Urinary bladder (tissue), 4 donors: ENCODE measurements around the gene KRT84. TPM values are rescaled to one million over a fixed set of nuclear protein-coding genes. Genes with fewer than 3 reads are reported as not detected.

Experiments used
- DNase-seq: peaks from one replicate; pipeline ENCODE4 v3.0.0-alpha.2; 2015; ENCODE audit errors: extremely low spot score
- H3K27ac ChIP-seq: one replicate; pipeline ENCODE4 v1.5.1; 2013; ENCODE audit warnings: low read depth, mild to moderate bottlenecking, moderate library complexity
- H3K36me3 ChIP-seq: one replicate; pipeline ENCODE4 v1.6.1; 2013; ENCODE audit warnings: mild to moderate bottlenecking, moderate library complexity; ENCODE audit not compliant: insufficient read depth
- H3K4me1 ChIP-seq: one replicate; pipeline ENCODE4 v1.6.1; 2013; ENCODE audit warnings: mild to moderate bottlenecking, moderate library complexity; ENCODE audit not compliant: insufficient read depth
- H3K4me3 ChIP-seq: one replicate; pipeline ENCODE4 v1.5.1; 2013; ENCODE audit warnings: low read depth, low read length
- WGBS: extraction: QIAGEN DNeasy Blood & Tissue Kit; methylation state at CpG from one replicate; pipeline ENCODE4 v1.1.7; 2013; 5-methylcytosine and 5-hydroxymethylcytosine counted together
- polyA plus RNA-seq: library from polyadenylated mRNA; stranded (reverse); fragments of 200-250 nt; gene quantifications from one replicate; pipeline ENCODE4 v1.2.3, GENCODE V29; 2013
- total RNA-seq: library from RNA; depleted of rRNA; stranded (reverse); fragments of >200 nt; gene quantifications from one replicate; pipeline ENCODE4 v1.2.3, GENCODE V29; 2014
- donor health status: healthy with polysubstance abuse.
- donor health status: healthy.

Gene KRT84
- total and polyA plus RNA-seq, 2 donors, result not detected

DNA sequence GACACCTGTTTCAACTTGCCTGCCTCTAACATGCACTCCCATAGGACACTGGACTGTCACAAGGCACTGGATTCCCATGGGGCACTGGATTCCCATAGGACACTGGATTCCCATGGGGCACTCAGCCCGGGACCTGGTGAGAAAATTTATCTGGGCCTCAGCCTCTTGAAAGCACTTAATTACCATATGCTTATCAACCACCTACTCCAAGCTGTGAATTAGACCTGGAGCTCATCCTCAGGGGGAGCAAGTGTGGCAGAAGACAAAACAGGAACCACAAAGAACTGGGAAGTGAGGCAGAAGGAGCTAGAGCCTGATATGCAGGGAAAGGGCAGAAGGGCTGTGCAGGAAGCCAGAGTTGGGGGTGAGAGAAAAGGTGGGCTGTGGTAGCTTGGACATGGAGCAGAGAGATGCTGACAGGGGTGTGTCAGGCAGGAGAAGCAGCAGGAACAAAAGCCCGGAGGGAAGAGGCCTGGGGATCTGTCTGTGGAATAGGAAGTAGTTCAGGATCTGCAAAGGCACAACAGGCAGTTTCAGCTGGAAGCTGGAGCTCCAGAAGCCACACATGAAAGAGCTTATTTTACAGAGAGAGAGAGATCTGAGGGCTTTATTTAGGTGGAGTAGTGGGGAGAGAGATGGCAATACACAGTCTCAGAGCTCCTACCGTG lies 17.6 kb upstream of the KRT84 start:
- no peaks in the 10 kb centered on the region for H3K4me1 ChIP-seq
- no peaks in the 10 kb centered on the region for H3K36me3 ChIP-seq
- no peak overlapping the region for H3K27ac ChIP-seq
- 73% methylated on average over 3 of the region's 3 CpGs for WGBS
- no peak for DNase-seq
- no peak overlapping the region for H3K4me3 ChIP-seq

- Histone ChIP-seq H3K4me1 (no peaks in the 10 kb centered on the region), H3K27ac (no peak overlapping the region), H3K36me3 (no peaks in the 10 kb centered on the region), H3K4me3 (no peak overlapping the region)
- no peak for DNase-seq
- 96% methylated on average over 2 of the region's 2 CpGs for WGBS
Observed at GRCh38 chr12:52402377-52402776, 16.9 kb upstream of the KRT84 start.

DNA sequence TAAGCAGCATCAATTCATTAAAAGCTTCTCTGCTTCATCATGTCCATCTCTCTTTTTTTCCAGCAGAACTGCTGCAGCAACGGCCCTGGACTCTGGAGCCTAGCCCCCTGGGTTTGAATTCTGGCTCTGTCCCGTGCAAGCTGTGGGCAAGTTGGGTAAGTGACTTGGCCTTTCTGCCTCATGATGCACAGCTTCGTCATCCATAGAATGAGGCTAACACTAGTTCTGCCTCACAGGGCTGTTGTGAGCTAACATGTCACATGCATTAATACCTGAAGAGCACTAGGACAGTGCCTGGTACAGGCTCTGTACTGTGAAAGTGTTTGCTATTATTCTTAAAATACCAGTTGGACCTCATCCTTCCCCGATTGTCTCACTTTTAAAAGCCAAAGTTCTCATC lies 16.5 kb upstream of the KRT84 start:
- H3K4me3 ChIP-seq, result no peak overlapping the region
- H3K27ac ChIP-seq, result no peak overlapping the region
- 86% methylated on average over 4 of the region's 4 CpGs for WGBS
- H3K36me3 ChIP-seq, result no peaks in the 10 kb centered on the region
- no peaks in the 10 kb centered on the region for H3K4me1 ChIP-seq
- DNase-seq, result no peak

DNA sequence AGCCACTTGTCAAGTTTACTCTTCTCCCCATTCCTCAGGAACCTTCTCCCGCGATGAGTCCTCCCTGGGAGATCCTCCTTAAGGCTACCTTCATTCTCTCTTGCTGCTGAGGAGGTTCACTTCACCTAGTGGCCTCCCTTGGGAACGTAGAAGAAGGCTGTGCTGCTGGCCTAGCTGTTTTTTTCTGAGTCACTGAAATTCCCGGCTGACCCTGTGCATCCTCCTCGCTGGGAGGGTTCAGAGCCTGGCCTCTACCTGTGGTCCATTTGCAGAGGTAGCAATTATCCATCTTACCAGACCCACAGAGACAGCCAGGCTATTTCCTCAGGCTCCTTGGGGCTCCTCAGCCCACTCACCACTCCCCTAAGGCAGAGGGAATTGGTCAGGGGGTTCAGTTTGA lies 16.1 kb upstream of the KRT84 start:
- Histone ChIP-seq H3K27ac (no peak overlapping the region), H3K4me1 (no peaks in the 10 kb centered on the region), H3K4me3 (no peak overlapping the region), H3K36me3 (no peaks in the 10 kb centered on the region)
- no peak for DNase-seq
- 86% methylated on average over 5 of the region's 5 CpGs for WGBS

DNA sequence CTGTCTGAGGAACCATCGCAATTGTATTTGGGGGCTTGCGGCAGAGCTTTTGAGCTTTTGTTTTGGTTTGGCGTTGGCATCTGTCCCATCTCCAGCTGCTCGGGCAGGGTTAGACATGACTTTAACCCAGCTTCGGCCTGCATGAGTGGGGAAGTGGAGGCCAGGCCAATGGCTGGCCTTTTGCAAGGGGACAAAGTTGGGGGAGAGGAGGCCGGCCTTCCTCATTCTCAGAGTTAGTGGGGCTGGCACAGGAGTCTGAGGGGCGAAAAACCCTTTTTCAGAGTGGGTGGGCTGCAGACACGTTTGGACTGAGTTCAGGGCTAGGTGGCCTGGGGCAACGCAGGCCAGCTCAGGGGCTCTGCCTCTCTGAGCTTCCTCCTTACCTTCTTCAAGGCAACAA lies 15.5 kb upstream of the KRT84 start:
- DNase-seq, result no peak
- no peak overlapping the region for H3K4me3 ChIP-seq
- H3K36me3 ChIP-seq, result no peaks in the 10 kb centered on the region
- no peaks in the 10 kb centered on the region for H3K4me1 ChIP-seq
- 85% methylated on average over 9 of the region's 9 CpGs for WGBS
- H3K27ac ChIP-seq, result no peak overlapping the region

DNA sequence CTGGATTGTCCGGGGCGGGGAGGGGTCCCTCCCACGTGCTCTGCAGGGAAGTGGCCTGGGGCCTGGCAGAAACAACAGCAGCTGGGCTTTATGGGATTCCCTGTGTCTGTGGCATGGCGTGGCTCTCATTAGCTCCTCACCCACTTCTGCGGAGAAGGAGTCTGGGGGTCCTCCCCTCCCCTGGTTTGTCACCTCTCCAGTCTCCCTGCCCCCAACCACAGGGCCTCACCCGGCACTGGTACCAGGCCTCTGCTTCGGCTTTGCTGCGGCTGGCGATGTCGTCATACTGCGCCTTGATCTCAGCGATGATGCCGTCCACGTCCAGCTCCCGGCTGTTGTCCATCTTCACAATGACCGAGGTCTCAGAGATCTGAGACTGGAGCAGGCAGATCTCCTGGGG lies 14.3 kb upstream of the KRT84 start:
- 96% methylated on average over 16 of the region's 16 CpGs for WGBS
- no peak for DNase-seq
- H3K27ac ChIP-seq, result no peak overlapping the region
- H3K36me3 ChIP-seq, result no peaks in the 10 kb centered on the region
- no peaks in the 10 kb centered on the region for H3K4me1 ChIP-seq
- H3K4me3 ChIP-seq, result no peak overlapping the region

DNA sequence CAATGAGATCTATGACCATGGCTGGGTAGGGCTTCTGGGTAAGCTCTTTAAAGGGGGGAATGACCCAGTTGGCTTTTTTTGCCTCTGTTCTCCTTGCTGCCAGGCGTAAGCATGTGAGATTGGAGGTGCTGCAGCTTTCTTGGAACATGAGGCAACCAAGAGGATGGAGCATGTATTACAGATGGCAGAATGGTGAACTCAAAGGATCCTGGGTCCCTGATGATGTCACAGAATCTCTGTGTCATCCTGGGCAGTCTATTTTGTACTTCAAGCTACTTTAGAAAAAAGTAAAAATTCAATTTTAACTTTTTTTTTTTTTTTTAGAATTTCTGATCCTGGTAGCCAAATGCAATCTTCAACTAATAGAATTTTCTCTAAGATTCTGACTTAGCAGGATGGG lies 12.7 kb upstream of the KRT84 start:
- Histone ChIP-seq H3K4me3 (no peak overlapping the region), H3K36me3 (no peaks in the 10 kb centered on the region), H3K27ac (no peak overlapping the region), H3K4me1 (no peaks in the 10 kb centered on the region)
- no peak for DNase-seq
- 93% methylated on average over 1 of the region's 1 CpG for WGBS

DNA sequence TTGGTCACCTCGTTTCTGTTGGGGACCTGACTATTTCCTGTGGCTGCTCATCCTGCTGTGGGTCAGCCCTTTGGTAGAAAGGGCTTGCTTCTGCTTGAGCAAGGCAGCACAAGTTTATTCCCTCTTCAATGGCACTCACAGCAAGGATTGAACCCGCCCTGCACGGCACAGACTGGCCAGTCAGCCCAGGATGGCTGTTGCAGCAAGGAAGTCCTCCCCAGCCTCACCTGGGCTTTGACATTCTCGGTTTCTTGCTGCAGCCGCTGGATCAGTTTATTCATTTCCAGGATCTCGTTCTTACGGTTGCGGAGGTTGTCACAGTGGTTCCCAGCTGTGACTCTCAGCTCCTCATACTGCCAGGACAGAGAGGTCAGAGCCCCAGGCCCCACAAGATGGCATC lies 11.2 kb upstream of the KRT84 start:
- H3K4me3 ChIP-seq, result no peak overlapping the region
- DNase-seq, result no peak
- H3K36me3 ChIP-seq, result no peaks in the 10 kb centered on the region
- 94% methylated on average over 8 of the region's 8 CpGs for WGBS
- H3K4me1 ChIP-seq, result no peaks in the 10 kb centered on the region
- no peak overlapping the region for H3K27ac ChIP-seq

- no peak for DNase-seq
- Histone ChIP-seq H3K4me1 (no peaks in the 10 kb centered on the region), H3K4me3 (no peak overlapping the region), H3K36me3 (no peaks in the 10 kb centered on the region), H3K27ac (no peak overlapping the region)
- 68% methylated on average over 20 of the region's 20 CpGs for WGBS
Observed at GRCh38 chr12:52395761-52396434, 10.4 kb upstream of the KRT84 start.

DNA sequence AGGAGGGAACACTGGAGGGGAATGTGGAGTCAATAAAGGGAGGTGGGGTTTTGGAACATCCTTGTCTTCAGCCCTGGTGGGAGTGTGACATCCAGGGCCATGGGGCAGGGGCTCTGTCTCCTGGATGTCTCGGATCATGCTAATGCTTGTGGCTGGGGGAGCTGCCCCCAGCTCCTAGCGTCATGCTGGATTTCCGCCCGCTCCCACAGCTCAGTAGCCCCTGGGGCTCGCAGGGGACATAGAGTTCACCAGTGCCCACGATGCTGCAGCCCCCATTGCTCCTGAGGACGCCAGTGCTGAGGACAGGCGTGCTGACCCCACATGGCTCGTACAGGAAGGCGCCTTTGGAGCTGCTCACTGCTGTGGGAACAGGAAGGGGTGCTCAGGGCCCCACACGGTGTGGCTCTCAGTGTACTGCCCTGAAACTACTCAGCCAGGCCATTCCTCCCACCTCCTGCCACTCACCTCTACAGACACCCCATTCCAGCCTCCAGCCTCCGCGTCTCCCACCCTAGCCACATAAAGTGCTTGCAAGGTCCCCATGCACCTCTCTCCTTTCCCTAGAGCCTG lies 9.5 kb upstream of the KRT84 start:
- WGBS, result 92% methylated on average over 13 of the region's 13 CpGs
- Histone ChIP-seq H3K27ac (no peak overlapping the region), H3K36me3 (no peaks in the 10 kb centered on the region), H3K4me1 (no peaks in the 10 kb centered on the region), H3K4me3 (no peak overlapping the region)
- no peak for DNase-seq

DNA sequence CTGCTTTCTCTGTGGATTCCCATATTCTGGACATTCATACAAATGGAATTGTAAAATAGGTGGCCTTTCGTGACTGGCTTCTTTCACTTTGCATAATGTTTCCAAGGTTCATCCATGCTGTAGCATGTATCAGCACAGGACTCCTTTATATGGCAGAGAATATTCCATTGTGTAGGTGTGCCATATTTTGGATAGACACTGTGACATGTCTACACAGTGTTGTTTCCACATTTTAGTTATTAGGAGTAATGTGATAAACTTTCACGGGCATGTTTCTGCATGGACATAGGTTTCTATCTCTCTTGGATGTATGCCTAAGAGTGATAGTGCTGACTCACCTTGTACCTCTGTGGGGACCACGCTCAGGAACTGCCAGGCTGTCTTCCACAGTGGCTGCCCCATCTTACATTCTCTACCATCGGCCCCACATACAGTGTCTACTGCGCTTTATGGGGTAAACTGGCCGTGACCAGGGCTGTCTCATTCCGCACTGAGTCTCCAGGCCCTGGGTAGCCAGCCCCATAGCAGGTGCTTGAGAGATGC lies 7.1 kb upstream of the KRT84 start:
- 89% methylated on average over 7 of the region's 7 CpGs for WGBS
- no peak for DNase-seq
- H3K36me3 ChIP-seq, result no peaks in the 10 kb centered on the region
- H3K4me1 ChIP-seq, result no peaks in the 10 kb centered on the region
- no peak overlapping the region for H3K27ac ChIP-seq
- no peak overlapping the region for H3K4me3 ChIP-seq

DNA sequence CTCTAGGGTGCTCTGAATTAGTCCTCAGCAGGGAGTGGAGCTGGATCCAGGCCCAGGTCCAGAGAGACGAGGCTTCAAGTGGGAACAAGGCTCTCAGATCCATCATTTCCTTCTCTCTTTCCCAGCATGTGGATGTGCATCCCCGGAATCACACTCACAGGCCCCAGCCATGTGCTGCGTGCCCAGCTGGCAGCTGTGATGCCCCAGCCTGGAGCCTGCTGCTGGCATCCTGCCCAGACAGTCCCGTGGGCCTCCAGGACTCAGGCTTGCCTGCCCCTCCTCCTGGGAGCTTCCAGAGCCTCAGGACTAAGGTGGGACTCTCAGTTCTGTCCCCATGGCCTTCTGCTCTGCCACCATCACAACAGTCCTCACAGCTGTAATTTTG lies 6.2 kb upstream of the KRT84 start:
- no peaks in the 10 kb centered on the region for H3K4me1 ChIP-seq
- WGBS, result 18% methylated on average over 4 of the region's 4 CpGs
- H3K27ac ChIP-seq, result no peak overlapping the region
- no peaks in the 10 kb centered on the region for H3K36me3 ChIP-seq
- no peak overlapping the region for H3K4me3 ChIP-seq
- no peak for DNase-seq

DNA sequence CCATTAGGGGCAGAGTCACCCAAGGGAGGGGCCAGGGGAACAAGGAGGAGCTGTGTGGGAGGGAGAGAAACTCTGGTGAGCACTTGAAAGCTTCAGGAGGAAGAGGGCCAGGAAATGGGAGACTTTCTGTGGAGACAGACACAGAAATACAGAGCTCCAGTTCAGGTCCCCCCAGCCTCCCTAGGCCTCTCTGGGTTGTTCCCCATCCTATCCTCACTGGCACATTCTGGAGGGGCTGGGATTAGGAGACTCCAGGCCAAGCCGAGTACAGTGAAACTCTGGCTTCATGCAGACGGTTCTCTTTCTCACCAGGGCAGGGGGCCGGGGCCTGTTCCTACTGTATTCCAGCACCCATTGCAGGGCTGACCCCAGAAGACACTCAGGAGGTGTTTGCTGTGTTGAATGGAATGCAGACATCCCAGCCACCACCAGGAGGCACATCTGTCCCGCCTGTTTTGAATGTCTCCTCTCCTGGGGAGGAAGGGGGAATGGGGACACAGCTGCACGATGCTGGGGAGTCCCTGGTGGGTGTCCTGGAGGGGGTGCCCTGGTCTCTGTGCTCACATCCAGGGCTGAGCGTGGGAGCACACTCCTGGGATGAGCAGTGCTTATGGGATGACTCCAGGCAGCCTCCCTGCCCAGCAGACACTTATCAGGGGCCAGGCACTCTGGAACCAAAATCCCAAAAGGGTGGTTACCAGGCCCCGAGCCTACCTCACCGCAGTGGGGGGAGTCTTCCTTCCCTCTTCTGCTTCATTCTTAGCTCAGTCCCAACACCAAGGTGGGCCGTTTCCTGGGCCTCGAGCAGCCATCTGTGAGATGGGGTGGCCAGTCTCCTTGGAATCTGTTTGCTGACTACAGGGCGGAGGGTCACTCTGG lies 5.5 kb upstream of the KRT84 start:
- no peak for DNase-seq

More for the DNA sequence above, 5.5 kb upstream of the KRT84 start:
- Histone ChIP-seq H3K4me3 (no peak overlapping the region), H3K4me1 (no peaks in the 10 kb centered on the region), H3K36me3 (no peaks in the 10 kb centered on the region), H3K27ac (no peak overlapping the region)
- 73% methylated on average over 11 of the region's 11 CpGs for WGBS
